SH-SY5Y (cell line): ENCODE results near the gene FAM184B.

Experiments used
- GATA2 ChIP-seq: IDR thresholded peaks from 2 replicates; pipeline ENCODE4 v1.6.1; 2011; ENCODE audit warnings: mild to moderate bottlenecking, low read depth, low read length
- GATA3 ChIP-seq: IDR thresholded peaks from 2 replicates; pipeline ENCODE4 v1.6.1; 2011; ENCODE audit warnings: low read depth, mild to moderate bottlenecking, low read length, moderate library complexity

DNA sequence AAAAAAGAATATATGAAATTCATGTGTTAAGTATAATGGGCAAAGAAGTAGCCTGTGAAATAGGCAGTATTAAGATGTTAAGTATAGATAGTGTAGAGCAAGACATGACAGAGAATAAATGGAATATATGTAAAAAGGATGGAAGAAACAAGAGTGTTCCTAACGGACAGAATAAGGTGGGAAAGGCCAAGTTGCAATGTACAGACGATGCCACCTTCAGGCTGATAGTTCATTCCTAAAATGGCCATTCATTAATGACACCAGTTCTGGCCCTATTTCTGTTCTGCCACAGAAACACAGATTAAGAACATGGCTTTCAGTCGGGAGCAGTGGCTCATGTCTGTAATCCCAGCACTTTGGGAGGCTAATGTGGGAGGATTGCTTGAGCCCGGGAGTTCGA lies 4.4 kb upstream of the FAM184B start:
- TF ChIP-seq GATA2 (no peak), GATA3 (no peak)
